ENCODE results near the gene DLG1. TPM values are rescaled to one million over a fixed set of nuclear protein-coding genes. Genes with fewer than 3 reads are reported as not detected.

DLG1 gene
- total and polyA plus RNA-seq, 4 donors = 12.7 to 51.2 (median 22.3) TPM

- TF ChIP-seq, protein P1, sequence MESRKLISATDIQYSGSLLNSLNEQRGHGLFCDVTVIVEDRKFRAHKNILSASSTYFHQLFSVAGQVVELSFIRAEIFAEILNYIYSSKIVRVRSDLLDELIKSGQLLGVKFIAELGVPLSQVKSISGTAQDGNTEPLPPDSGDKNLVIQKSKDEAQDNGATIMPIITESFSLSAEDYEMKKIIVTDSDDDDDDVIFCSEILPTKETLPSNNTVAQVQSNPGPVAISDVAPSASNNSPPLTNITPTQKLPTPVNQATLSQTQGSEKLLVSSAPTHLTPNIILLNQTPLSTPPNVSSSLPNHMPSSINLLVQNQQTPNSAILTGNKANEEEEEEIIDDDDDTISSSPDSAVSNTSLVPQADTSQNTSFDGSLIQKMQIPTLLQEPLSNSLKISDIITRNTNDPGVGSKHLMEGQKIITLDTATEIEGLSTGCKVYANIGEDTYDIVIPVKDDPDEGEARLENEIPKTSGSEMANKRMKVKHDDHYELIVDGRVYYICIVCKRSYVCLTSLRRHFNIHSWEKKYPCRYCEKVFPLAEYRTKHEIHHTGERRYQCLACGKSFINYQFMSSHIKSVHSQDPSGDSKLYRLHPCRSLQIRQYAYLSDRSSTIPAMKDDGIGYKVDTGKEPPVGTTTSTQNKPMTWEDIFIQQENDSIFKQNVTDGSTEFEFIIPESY (IDR thresholded peaks at IDR 0.05) = no peak
- TF ChIP-seq NR2F2 (IDR thresholded peaks at IDR 0.05) (no peak), GABPA (IDR thresholded peaks at IDR 0.05 in 1 of 2, conservative IDR thresholded peaks at IDR 0.05 in 1 of 2) (no peak), YY1 (IDR thresholded peaks at IDR 0.05) (no peak), RXRA (IDR thresholded peaks at IDR 0.05) (no peak), FOXA1 (IDR thresholded peaks at IDR 0.05) (no peak), TAF1 (conservative IDR thresholded peaks at IDR 0.05) (no peak)
- TF ChIP-seq, protein P2, sequence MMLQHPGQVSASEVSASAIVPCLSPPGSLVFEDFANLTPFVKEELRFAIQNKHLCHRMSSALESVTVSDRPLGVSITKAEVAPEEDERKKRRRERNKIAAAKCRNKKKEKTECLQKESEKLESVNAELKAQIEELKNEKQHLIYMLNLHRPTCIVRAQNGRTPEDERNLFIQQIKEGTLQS (IDR thresholded peaks at IDR 0.05) = no peak
Observed at GRCh38 chr3:197171481-197172067, 126.8 kb downstream of the DLG1 start (continued).

- TF ChIP-seq JUND (IDR thresholded peaks at IDR 0.05) (no peak), SP1 (IDR thresholded peaks at IDR 0.05) (no peak), RAD21 (IDR thresholded peaks at IDR 0.05) (no peak), REST (IDR thresholded peaks at IDR 0.05) (no peak), HNF4A (conservative IDR thresholded peaks at IDR 0.05) (no peak), GABPA (IDR thresholded peaks at IDR 0.05 in 1 of 2, conservative IDR thresholded peaks at IDR 0.05 in 1 of 2) (no peak), NR2F2 (IDR thresholded peaks at IDR 0.05) (no peak), RXRA (IDR thresholded peaks at IDR 0.05) (no peak), YY1 (IDR thresholded peaks at IDR 0.05) (no peak), EGR1 (IDR thresholded peaks at IDR 0.05; ENCODE audit: low read depth in 2 of 2) (no peak)
- TF ChIP-seq, protein P1 (IDR thresholded peaks at IDR 0.05) = no peak
Observed at GRCh38 chr3:197169028-197169427, 129.4 kb downstream of the DLG1 start.

More at GRCh38 chr3:197169028-197169427, 129.4 kb downstream of the DLG1 start:
- 99% methylated on average over 1 of the region's 1 CpG for WGBS
- Histone ChIP-seq H3K27ac (ENCODE audit: low read depth in 1 of 2, low read length in 2 of 2) (no peak overlapping the region), H3K27me3 (ENCODE audit: control insufficient read depth in 4 of 4, insufficient read depth in 4 of 4, low read length in 3 of 4) (no peaks in the 10 kb centered on the region), H3K4me1 (ENCODE audit: control insufficient read depth in 4 of 4, insufficient read depth in 4 of 4, low read length in 3 of 4) (no peaks in the 10 kb centered on the region), H3K36me3 (ENCODE audit: control insufficient read depth in 4 of 4, insufficient read depth in 3 of 4, low read depth in 1 of 4, low read length in 3 of 4) (no peaks in the 10 kb centered on the region), H3K4me3 (ENCODE audit: low read depth in 1 of 3, low read length in 3 of 3) (no peak overlapping the region), H3K9me3 (ENCODE audit: control insufficient read depth in 4 of 4, low read length in 3 of 4) (no peaks in the 10 kb centered on the region), H3K9ac (ENCODE audit: low read depth in 1 of 2, low read length in 2 of 2) (no peak overlapping the region)
- no peak for DNase-seq (ENCODE audit: low spot score)

All from liver (tissue), 9 donors.